ENCODE data around the gene HEY2.
"Not testable (repeated sequence)": the region's sequence is repeated elsewhere in the genome, so short reads cannot be mapped to it uniquely, and the experiment has no call there.

HEY2 gene

GRCh38 chr6:125749173-125749864 lies at the start of gene HEY2:
Gene HEY2, plus strand, starts transcription at chr6:125749632. Its CDS starts 145 bp downstream, at chr6:125749777.
- peak; percentile 56 to 64 for DNase-seq (ENCODE audit: low read depth in 2 of 2)

GRCh38 chr6:125700581-125701353 lies 48.7 kb upstream of the HEY2 start:
- no peak for DNase-seq (ENCODE audit: low read depth in 2 of 2)

- no peak for DNase-seq (ENCODE audit: low read depth in 2 of 2)
Measured at GRCh38 chr6:125701354-125701668, 48.1 kb upstream of the HEY2 start.

- DNase-seq (ENCODE audit: low read depth in 2 of 2), result not testable (repeated sequence)
Measured at GRCh38 chr6:125703882-125704281, 45.5 kb upstream of the HEY2 start.

GRCh38 chr6:125707615-125708243 lies 41.7 kb upstream of the HEY2 start:
- DNase-seq (ENCODE audit: low read depth in 2 of 2), result no peak

GRCh38 chr6:125711013-125711675 lies 38.3 kb upstream of the HEY2 start:
- no peak for DNase-seq (ENCODE audit: low read depth in 2 of 2)

- no peak for DNase-seq (ENCODE audit: low read depth in 2 of 2)
Measured at GRCh38 chr6:125714441-125715090, 34.9 kb upstream of the HEY2 start.

GRCh38 chr6:125717120-125717731 lies 32.2 kb upstream of the HEY2 start:
- DNase-seq (ENCODE audit: low read depth in 2 of 2), result no peak

GRCh38 chr6:125718109-125718508 lies 31.3 kb upstream of the HEY2 start:
- no peak for DNase-seq (ENCODE audit: low read depth in 2 of 2)

GRCh38 chr6:125722886-125723285 lies 26.5 kb upstream of the HEY2 start:
- no peak for DNase-seq (ENCODE audit: low read depth in 2 of 2)

GRCh38 chr6:125727216-125727615 lies 22.2 kb upstream of the HEY2 start:
- DNase-seq (ENCODE audit: low read depth in 2 of 2), result no peak

- DNase-seq (ENCODE audit: low read depth in 2 of 2), result no peak
Measured at GRCh38 chr6:125728739-125729138, 20.7 kb upstream of the HEY2 start.

- no peak for DNase-seq (ENCODE audit: low read depth in 2 of 2)
Measured at GRCh38 chr6:125729983-125730382, 19.4 kb upstream of the HEY2 start.

GRCh38 chr6:125732398-125732797 lies 17.0 kb upstream of the HEY2 start:
- DNase-seq (ENCODE audit: low read depth in 2 of 2), result no peak

GRCh38 chr6:125733516-125734300 lies 15.7 kb upstream of the HEY2 start:
- DNase-seq (ENCODE audit: low read depth in 2 of 2), result no peak

- no peak for DNase-seq (ENCODE audit: low read depth in 2 of 2)
Measured at GRCh38 chr6:125738276-125738675, 11.2 kb upstream of the HEY2 start.

GRCh38 chr6:125739364-125739763 lies 10.1 kb upstream of the HEY2 start:
- DNase-seq (ENCODE audit: low read depth in 2 of 2), result no peak

GRCh38 chr6:125741336-125741735 lies 8.1 kb upstream of the HEY2 start:
- no peak for DNase-seq (ENCODE audit: low read depth in 2 of 2)

- no peak for DNase-seq (ENCODE audit: low read depth in 2 of 2)
Measured at GRCh38 chr6:125742024-125742423, 7.4 kb upstream of the HEY2 start.

GRCh38 chr6:125742464-125743120 lies 6.8 kb upstream of the HEY2 start:
- DNase-seq (ENCODE audit: low read depth in 2 of 2), result no peak

Data from stimulated activated CD8-positive, alpha-beta memory T cell treated with anti-CD3 and anti-CD28 coated beads, Interleukin-7, amount 100 ng/mL, for 1 hour (primary cell).